WTC11 (cell line): ENCODE measurements around the gene RTEL1. TPM values are rescaled to one million over a fixed set of nuclear protein-coding genes. Genes with fewer than 3 reads are reported as not detected.

Experiments used
- ATAC-seq: fragments of 200-7000 bp; cut with Tn5 transposase; 2 replicates; pipeline ENCODE4 v1.10.0; 2021; ENCODE audit warnings: mild to moderate bottlenecking, moderate library complexity
- CTCF ChIA-PET: fragments of 300-600 bp; sonication (Branson Sonifier 250); formaldehyde crosslinking; loops from one replicate; lab custom pipeline; 2021; ENCODE audit warnings: antibody characterized with exemption; lab: Charles Lee
- POLR2A ChIA-PET: fragments of 350-600 bp; sonication (Branson Sonifier 250); formaldehyde crosslinking; loops from one replicate; lab custom pipeline; 2021; ENCODE audit warnings: antibody characterized with exemption; lab: Charles Lee
- DNase-seq: peaks from one replicate; pipeline ENCODE4 v3.0.0; 2021; ENCODE audit warnings: low spot score
- H3K27ac Mint-ChIP-seq: 2 replicates; pipeline ENCODE4 v1.8.0; 2021; ENCODE audit warnings: mixed read lengths
- H3K27me3 Mint-ChIP-seq: 2 replicates; pipeline ENCODE4 v1.8.0; 2021; ENCODE audit warnings: low read depth, mild to moderate bottlenecking, moderate library complexity, mixed read lengths
- H3K36me3 Mint-ChIP-seq: 2 replicates; pipeline ENCODE4 v1.8.0; 2021; ENCODE audit warnings: mixed read lengths
- H3K4me1 Mint-ChIP-seq: 2 replicates; pipeline ENCODE4 v1.8.0; 2022; ENCODE audit warnings: mixed read lengths
- H3K4me3 Mint-ChIP-seq: 2 replicates; pipeline ENCODE4 v1.8.0; 2021; ENCODE audit warnings: mild to moderate bottlenecking, moderate library complexity, mixed read lengths
- H3K9me3 Mint-ChIP-seq: 2 replicates; pipeline ENCODE4 v1.8.0; 2021; ENCODE audit warnings: mixed read lengths
- CBFB ChIP-seq: sonication (generic); formaldehyde crosslinking; IDR thresholded peaks from 2 replicates; pipeline ENCODE4 v1.8.1; 2022; ENCODE audit warnings: mild to moderate bottlenecking, low read depth, missing genetic modification reagents
- CDX4 ChIP-seq: fragments of 250-450 bp; sonication (Bioruptor Pico); IDR thresholded peaks from 2 replicates; pipeline ENCODE4 v1.9.0; 2021; ENCODE audit warnings: moderate library complexity, mild to moderate bottlenecking, inconsistent platforms, borderline replicate concordance
- CREB1 ChIP-seq: sonication (generic); formaldehyde crosslinking; IDR thresholded peaks from 2 replicates; pipeline ENCODE4 v1.8.0; 2023; ENCODE audit warnings: mild to moderate bottlenecking, missing genetic modification reagents
- GRHL2 ChIP-seq: fragments of 250-450 bp; sonication (Bioruptor Pico); IDR thresholded peaks from 2 replicates; pipeline ENCODE4 v1.8.0; 2022; ENCODE audit warnings: mild to moderate bottlenecking, moderate library complexity; ENCODE audit not compliant: insufficient replicate concordance, severe bottlenecking
- GTF2I ChIP-seq: fragments of 250-450 bp; sonication (Bioruptor Pico); conservative IDR thresholded peaks from 2 replicates; pipeline ENCODE4 v1.4.0; 2021; ENCODE audit warnings: mild to moderate bottlenecking
- IRF2 ChIP-seq: sonication (generic); formaldehyde crosslinking; IDR thresholded peaks from 2 replicates; pipeline ENCODE4 v1.8.0; 2022; ENCODE audit warnings: low read depth, missing genetic modification reagents, borderline replicate concordance
- JAZF1 ChIP-seq: fragments of 250-450 bp; sonication (Bioruptor Pico); IDR thresholded peaks from 2 replicates; pipeline ENCODE4 v1.9.0; 2021; ENCODE audit warnings: moderate library complexity, mild to moderate bottlenecking, inconsistent platforms
- KAT7 ChIP-seq: sonication (generic); formaldehyde crosslinking; IDR thresholded peaks from 2 replicates; pipeline ENCODE4 v1.8.1; 2023; ENCODE audit warnings: missing genetic modification reagents, mild to moderate bottlenecking, borderline replicate concordance
- MAX ChIP-seq: sonication (generic); formaldehyde crosslinking; IDR thresholded peaks from 2 replicates; pipeline ENCODE4 v1.8.0; 2022; ENCODE audit warnings: mild to moderate bottlenecking, missing genetic modification reagents
- NR2C2 ChIP-seq: sonication (generic); formaldehyde crosslinking; IDR thresholded peaks from 2 replicates; pipeline ENCODE4 v1.8.0; 2022; ENCODE audit warnings: mild to moderate bottlenecking, missing genetic modification reagents
- PRDM15 ChIP-seq: sonication (generic); formaldehyde crosslinking; IDR thresholded peaks from 2 replicates; pipeline ENCODE4 v1.8.0; 2022; ENCODE audit warnings: missing genetic modification reagents
- RORB ChIP-seq: fragments of 250-450 bp; sonication (Bioruptor Pico); IDR thresholded peaks from 2 replicates; pipeline ENCODE4 v1.9.0; 2021; ENCODE audit warnings: mild to moderate bottlenecking
- ZBTB21 ChIP-seq: sonication (generic); formaldehyde crosslinking; IDR thresholded peaks from 2 replicates; pipeline ENCODE4 v1.8.1; 2023; ENCODE audit warnings: mild to moderate bottlenecking, missing genetic modification reagents, borderline replicate concordance
- ZNF423 ChIP-seq: fragments of 250-450 bp; sonication (Bioruptor Pico); IDR thresholded peaks from 2 replicates; pipeline ENCODE4 v2.1.2; 2022; ENCODE audit warnings: mild to moderate bottlenecking, moderate library complexity
- total RNA-seq: library from RNA; stranded (reverse); gene quantifications from 3 replicates; pipeline ENCODE4 v1.2.3, GENCODE V29; 2021
- TF ChIP-seq, protein P1 (sequence below): fragments of 250-450 bp; sonication (Bioruptor Pico); IDR thresholded peaks from 2 replicates; pipeline ENCODE4 v2.1.2; 2022; ENCODE audit warnings: mild to moderate bottlenecking, moderate library complexity
- TF ChIP-seq, protein P2 (sequence below): sonication (generic); formaldehyde crosslinking; IDR thresholded peaks from 2 replicates; pipeline ENCODE4 v1.8.1; 2022; ENCODE audit warnings: low read depth, mild to moderate bottlenecking, moderate library complexity, missing genetic modification reagents, borderline replicate concordance
- TF ChIP-seq, protein P3 (sequence below): sonication (generic); formaldehyde crosslinking; conservative IDR thresholded peaks from 2 replicates; pipeline ENCODE4 v1.8.1; 2023; ENCODE audit warnings: mild to moderate bottlenecking, low read depth, missing genetic modification reagents, moderate library complexity
- TF ChIP-seq, protein P4 (sequence below): sonication (generic); formaldehyde crosslinking; IDR thresholded peaks from 2 replicates; pipeline ENCODE4 v1.8.1; 2022; ENCODE audit warnings: missing genetic modification reagents, borderline replicate concordance
- TF ChIP-seq, protein P5 (sequence below): sonication (generic); formaldehyde crosslinking; IDR thresholded peaks from 2 replicates; pipeline ENCODE4 v1.8.1; 2023; ENCODE audit warnings: mild to moderate bottlenecking, missing genetic modification reagents, moderate library complexity

RTEL1 gene
- total RNA-seq, 1 experiment from 2014 or later = 44.9 TPM

- H3K27ac Mint-ChIP-seq = no peak overlapping the region
- ChIA-PET CTCF (interaction anchor here (0.6 to 1.2 kb wide), 2 partner anchors 113 kb away, joined by 4 read pairs; no protein-coding TSS in a partner anchor), POLR2A (no interaction called here)
- H3K4me3 Mint-ChIP-seq = no peak overlapping the region
- H3K9me3 Mint-ChIP-seq = no peaks in the 10 kb centered on the region
- H3K27me3 Mint-ChIP-seq = no peaks in the 10 kb centered on the region
- TF ChIP-seq, protein P1, sequence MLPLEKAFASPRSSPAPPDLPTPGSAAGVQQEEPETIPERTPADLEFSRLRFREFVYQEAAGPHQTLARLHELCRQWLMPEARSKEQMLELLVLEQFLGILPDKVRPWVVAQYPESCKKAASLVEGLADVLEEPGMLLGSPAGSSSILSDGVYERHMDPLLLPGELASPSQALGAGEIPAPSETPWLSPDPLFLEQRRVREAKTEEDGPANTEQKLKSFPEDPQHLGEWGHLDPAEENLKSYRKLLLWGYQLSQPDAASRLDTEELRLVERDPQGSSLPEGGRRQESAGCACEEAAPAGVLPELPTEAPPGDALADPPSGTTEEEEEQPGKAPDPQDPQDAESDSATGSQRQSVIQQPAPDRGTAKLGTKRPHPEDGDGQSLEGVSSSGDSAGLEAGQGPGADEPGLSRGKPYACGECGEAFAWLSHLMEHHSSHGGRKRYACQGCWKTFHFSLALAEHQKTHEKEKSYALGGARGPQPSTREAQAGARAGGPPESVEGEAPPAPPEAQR = no peak
- TF ChIP-seq ZBTB21 = no peak
- TF ChIP-seq CBFB (CRISPR knock-in tag) = no peak
- TF ChIP-seq CREB1 (CRISPR knock-in tag) = no peak
- no peak for TF ChIP-seq GTF2I (CRISPR knock-in tag)
- TF ChIP-seq MAX (CRISPR knock-in tag) = no peak
- TF ChIP-seq, protein P2, sequence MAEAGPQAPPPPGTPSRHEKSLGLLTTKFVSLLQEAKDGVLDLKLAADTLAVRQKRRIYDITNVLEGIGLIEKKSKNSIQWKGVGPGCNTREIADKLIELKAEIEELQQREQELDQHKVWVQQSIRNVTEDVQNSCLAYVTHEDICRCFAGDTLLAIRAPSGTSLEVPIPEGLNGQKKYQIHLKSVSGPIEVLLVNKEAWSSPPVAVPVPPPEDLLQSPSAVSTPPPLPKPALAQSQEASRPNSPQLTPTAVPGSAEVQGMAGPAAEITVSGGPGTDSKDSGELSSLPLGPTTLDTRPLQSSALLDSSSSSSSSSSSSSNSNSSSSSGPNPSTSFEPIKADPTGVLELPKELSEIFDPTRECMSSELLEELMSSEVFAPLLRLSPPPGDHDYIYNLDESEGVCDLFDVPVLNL (CRISPR knock-in tag) = no peak
- no peak for TF ChIP-seq PRDM15 (CRISPR knock-in tag)
- no peak for DNase-seq
- H3K4me1 Mint-ChIP-seq = peaks cover 10% of the 10 kb centered on the region
- peaks cover 13% of the 10 kb centered on the region for H3K36me3 Mint-ChIP-seq
- ATAC-seq = no peak
Observed at GRCh38 chr20:63661959-63662812, 4.1 kb downstream of the RTEL1 start.

- H3K36me3 Mint-ChIP-seq = peaks cover 13% of the 10 kb centered on the region
- ChIA-PET POLR2A (no interaction called here), CTCF (interaction anchor here (1.2 kb wide), 1 partner anchor 113 kb away, joined by 4 read pairs; no protein-coding TSS in a partner anchor)
- ATAC-seq (no peak), DNase-seq (no peak)
- no peaks in the 10 kb centered on the region for H3K27me3 Mint-ChIP-seq
- peaks cover 10% of the 10 kb centered on the region for H3K4me1 Mint-ChIP-seq
- no peak overlapping the region for H3K4me3 Mint-ChIP-seq
- no peak overlapping the region for H3K27ac Mint-ChIP-seq
- no peaks in the 10 kb centered on the region for H3K9me3 Mint-ChIP-seq
- no peak for TF ChIP-seq ZNF423 (CRISPR knock-in tag)
- TF ChIP-seq JAZF1 (CRISPR knock-in tag) = no peak
- TF ChIP-seq CDX4 (CRISPR knock-in tag) = no peak
- no peak for TF ChIP-seq NR2C2
- TF ChIP-seq, protein P3, sequence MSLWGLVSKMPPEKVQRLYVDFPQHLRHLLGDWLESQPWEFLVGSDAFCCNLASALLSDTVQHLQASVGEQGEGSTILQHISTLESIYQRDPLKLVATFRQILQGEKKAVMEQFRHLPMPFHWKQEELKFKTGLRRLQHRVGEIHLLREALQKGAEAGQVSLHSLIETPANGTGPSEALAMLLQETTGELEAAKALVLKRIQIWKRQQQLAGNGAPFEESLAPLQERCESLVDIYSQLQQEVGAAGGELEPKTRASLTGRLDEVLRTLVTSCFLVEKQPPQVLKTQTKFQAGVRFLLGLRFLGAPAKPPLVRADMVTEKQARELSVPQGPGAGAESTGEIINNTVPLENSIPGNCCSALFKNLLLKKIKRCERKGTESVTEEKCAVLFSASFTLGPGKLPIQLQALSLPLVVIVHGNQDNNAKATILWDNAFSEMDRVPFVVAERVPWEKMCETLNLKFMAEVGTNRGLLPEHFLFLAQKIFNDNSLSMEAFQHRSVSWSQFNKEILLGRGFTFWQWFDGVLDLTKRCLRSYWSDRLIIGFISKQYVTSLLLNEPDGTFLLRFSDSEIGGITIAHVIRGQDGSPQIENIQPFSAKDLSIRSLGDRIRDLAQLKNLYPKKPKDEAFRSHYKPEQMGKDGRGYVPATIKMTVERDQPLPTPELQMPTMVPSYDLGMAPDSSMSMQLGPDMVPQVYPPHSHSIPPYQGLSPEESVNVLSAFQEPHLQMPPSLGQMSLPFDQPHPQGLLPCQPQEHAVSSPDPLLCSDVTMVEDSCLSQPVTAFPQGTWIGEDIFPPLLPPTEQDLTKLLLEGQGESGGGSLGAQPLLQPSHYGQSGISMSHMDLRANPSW = no peak
- TF ChIP-seq, protein P1 = no peak
- TF ChIP-seq, protein P4, sequence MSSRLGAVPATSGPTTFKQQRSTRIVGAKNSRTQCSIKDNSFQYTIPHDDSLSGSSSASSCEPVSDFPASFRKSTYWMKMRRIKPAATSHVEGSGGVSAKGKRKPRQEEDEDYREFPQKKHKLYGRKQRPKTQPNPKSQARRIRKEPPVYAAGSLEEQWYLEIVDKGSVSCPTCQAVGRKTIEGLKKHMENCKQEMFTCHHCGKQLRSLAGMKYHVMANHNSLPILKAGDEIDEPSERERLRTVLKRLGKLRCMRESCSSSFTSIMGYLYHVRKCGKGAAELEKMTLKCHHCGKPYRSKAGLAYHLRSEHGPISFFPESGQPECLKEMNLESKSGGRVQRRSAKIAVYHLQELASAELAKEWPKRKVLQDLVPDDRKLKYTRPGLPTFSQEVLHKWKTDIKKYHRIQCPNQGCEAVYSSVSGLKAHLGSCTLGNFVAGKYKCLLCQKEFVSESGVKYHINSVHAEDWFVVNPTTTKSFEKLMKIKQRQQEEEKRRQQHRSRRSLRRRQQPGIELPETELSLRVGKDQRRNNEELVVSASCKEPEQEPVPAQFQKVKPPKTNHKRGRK = no peak
- TF ChIP-seq KAT7 (CRISPR knock-in tag) = no peak
- TF ChIP-seq IRF2 (CRISPR knock-in tag) = no peak
- TF ChIP-seq, protein P5, sequence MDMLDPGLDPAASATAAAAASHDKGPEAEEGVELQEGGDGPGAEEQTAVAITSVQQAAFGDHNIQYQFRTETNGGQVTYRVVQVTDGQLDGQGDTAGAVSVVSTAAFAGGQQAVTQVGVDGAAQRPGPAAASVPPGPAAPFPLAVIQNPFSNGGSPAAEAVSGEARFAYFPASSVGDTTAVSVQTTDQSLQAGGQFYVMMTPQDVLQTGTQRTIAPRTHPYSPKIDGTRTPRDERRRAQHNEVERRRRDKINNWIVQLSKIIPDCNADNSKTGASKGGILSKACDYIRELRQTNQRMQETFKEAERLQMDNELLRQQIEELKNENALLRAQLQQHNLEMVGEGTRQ = no peak
- no peak for TF ChIP-seq GRHL2 (CRISPR knock-in tag)
- TF ChIP-seq RORB (CRISPR knock-in tag) = no peak
Observed at GRCh38 chr20:63662813-63663189, 4.7 kb downstream of the RTEL1 start.
